Heart left ventricle (tissue), 16 donors: ENCODE measurements around the gene UNC45A. TPM values are rescaled to one million over a fixed set of nuclear protein-coding genes. Genes with fewer than 3 reads are reported as not detected.

ENCODE experiments used
- ATAC-seq, 4 donors: fragments of 200-7000 bp; cut with Tn5 transposase; one replicate each; pipeline ENCODE4 v1.9.1; 2020 to 2022; ENCODE audit warnings: moderate library complexity in 4 of 4, mild to moderate bottlenecking in 3 of 4, moderate number of reproducible peaks in 1 of 4
- DNase-seq, 5 donors: peaks; one replicate each; pipeline ENCODE4 v3.0.0-alpha.2; 2020
- H3K27ac ChIP-seq, 12 donors: fragments of 200-600 bp; sonication (generic) in 4 of 12; one replicate each; pipeline versions ENCODE4 v1.5.0 to v1.8.0; 2016 to 2022; ENCODE audit warnings: mild to moderate bottlenecking in 2 of 12
- H3K27me3 ChIP-seq, 9 donors: fragments of 200-600 bp; sonication (generic) in 2 of 9; one replicate each; pipeline versions ENCODE4 v1.5.1 to v1.8.0; 2016 to 2022; ENCODE audit warnings: mild to moderate bottlenecking in 3 of 9
- H3K36me3 ChIP-seq, 9 donors: fragments of 200-600 bp; sonication (generic) in 2 of 9; one replicate each; pipeline versions ENCODE4 v1.5.0 to v1.8.0; 2018 to 2022; ENCODE audit warnings: mild to moderate bottlenecking in 2 of 9
- H3K4me1 ChIP-seq, 12 donors: fragments of 200-600 bp; sonication (generic) in 4 of 12; one replicate each; pipeline versions ENCODE4 v1.5.0 to v1.8.0; 2016 to 2022; ENCODE audit warnings: mild to moderate bottlenecking in 3 of 12
- H3K4me3 ChIP-seq, 12 donors: fragments of 200-600 bp; sonication (generic) in 4 of 12; one replicate each; pipeline versions ENCODE4 v1.5.0 to v1.8.0; 2017 to 2022; ENCODE audit warnings: mild to moderate bottlenecking in 9 of 12, moderate library complexity in 4 of 12
- H3K9me3 ChIP-seq, 12 donors: fragments of 200-600 bp; sonication (generic) in 4 of 12; one replicate each; pipeline versions ENCODE4 v1.5.0 to v1.8.0; 2016 to 2022; ENCODE audit warnings: mild to moderate bottlenecking in 1 of 12
- POLR2A ChIP-seq, 2 donors: fragments of 450-650 bp; IDR thresholded peaks; one replicate each; pipeline ENCODE4 v1.6.1; 2017; ENCODE audit warnings: antibody characterized with exemption in 2 of 2, mild to moderate bottlenecking in 2 of 2, moderate library complexity in 2 of 2
- WGBS, 4 donors: extraction: QIAGEN DNeasy Blood & Tissue Kit in 2 of 4; methylation state at CpG; one replicate each; pipeline versions ENCODE4 v1.1.5 to v1.1.7; 2013 to 2018; 5-methylcytosine and 5-hydroxymethylcytosine counted together
- intact Hi-C, 10 donors: fragments of 100-400 bp; cut with DNase I; formaldehyde crosslinking; loops; one replicate each; pipeline versions ENCODE4 v1.11.1 to v1.14.2; 2022
- polyA plus RNA-seq, 2 donors: library from polyadenylated mRNA; stranded (reverse); fragments of 200-250 nt; gene quantifications; one replicate each; pipeline ENCODE4 v1.2.3, GENCODE V29; 2013
- total RNA-seq, 9 donors: library from RNA; depleted of rRNA in 2 of 9; stranded (reverse); fragments of >200 nt in 2 of 9; fragmentation: NEBNext Ultra II Directional in 3 of 9; extraction: Animal tissue kit (Norgen Biotek cat#: 25700) in 3 of 9; gene quantifications; one replicate each; pipeline versions ENCODE4 v1.1.0 to v1.2.4, GENCODE V29; 2016 to 2023
- TF ChIP-seq, protein P1 (sequence below), 12 donors: fragments of 200-600 bp; sonication (generic) in 4 of 12; IDR thresholded peaks; one replicate each; pipeline versions ENCODE4 v1.5.0 to v1.8.0; 2018 to 2022; ENCODE audit warnings: antibody characterized with exemption in 12 of 12, mild to moderate bottlenecking in 5 of 12
- donor health status: ischemic (EF 13 %, LVEDD 7.1; RV severe dilation, severe dysfunction).
- donor health status: healthy with polysubstance abuse.
- donor health status: DM: no; HTN: yes; CAD: no.
- donor health status: DM: no; HTN: no; CAD: no.
- donor health status: ischemic (EF 25% LVEDD 6.9; RV normal size, moderate dysfunction).
- donor health status: ischemic (EF 25% LVEDD 5.7; RV mildly dilated, moderate dysfunction).
- donor health status: healthy.
- donor health status: DM: yes; HTN: yes; CAD: no.
- donor health status: ischemic (EF 35%, LVEDD 5.7; RV mildly dilated, moderate dysfunction).
- donor health status: nonischemic (EF 11% LVEDD 7.7; RV severe dilation, severe dysfunction).
- donor health status: DM: yes; HTN: yes; CAD: no.
- donor health status: PGD.
- donor health status: ischemic (EF 29% LVEDD 5.4; RV normal size, mild dysfunction).
- donor health status: nonischemic (EF 23%, LVEDD 6.1; RV moderate dilation, normal function).

UNC45A gene
- total and polyA plus RNA-seq, 11 donors: 12.0 to 34.0 (median 21.9) TPM

DNA sequence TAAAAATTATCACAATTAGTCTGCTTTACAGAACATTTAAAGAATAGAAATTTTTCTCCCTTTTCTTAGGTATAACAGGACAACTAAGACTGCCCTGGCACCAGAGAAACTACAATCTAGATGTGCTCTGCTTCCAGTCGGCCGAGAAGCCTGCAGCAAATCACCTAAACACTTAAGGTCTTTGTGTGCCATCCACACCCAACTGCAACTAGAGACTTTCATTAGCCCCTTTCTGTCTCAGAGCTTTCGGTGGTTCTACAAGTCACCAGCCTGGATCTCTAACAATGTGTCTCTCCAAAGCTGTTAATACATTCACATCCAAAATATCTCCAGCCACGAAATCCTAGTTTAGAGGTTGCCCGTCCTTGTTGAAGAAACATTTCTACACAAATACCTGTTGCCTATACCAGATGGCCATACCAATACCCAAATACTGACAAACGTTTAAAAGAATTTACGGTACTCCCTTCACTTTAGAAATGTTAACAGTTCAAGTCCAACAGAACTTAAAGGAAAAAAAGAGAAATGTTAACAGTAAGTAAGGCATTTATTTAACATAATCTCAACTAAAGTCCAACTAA, 52.6 kb downstream of the UNC45A start:
- Histone ChIP-seq H3K27me3 (no peaks in the 10 kb centered on the region), H3K36me3 (peaks cover 0 to 8% (median 0%) of the 10 kb centered on the region in 9 donors), H3K4me1 (peaks cover 0 to 18% (median 0%) of the 10 kb centered on the region in 12 donors), H3K4me3 (no peak overlapping the region), H3K9me3 (no peaks in the 10 kb centered on the region), H3K27ac (no peak overlapping the region)
- DNase-seq (no peak), ATAC-seq (no peak)
- intact Hi-C loops: no loop called here
- no peak for TF ChIP-seq POLR2A (IDR thresholded peaks at IDR 0.05)
- TF ChIP-seq, protein P1, sequence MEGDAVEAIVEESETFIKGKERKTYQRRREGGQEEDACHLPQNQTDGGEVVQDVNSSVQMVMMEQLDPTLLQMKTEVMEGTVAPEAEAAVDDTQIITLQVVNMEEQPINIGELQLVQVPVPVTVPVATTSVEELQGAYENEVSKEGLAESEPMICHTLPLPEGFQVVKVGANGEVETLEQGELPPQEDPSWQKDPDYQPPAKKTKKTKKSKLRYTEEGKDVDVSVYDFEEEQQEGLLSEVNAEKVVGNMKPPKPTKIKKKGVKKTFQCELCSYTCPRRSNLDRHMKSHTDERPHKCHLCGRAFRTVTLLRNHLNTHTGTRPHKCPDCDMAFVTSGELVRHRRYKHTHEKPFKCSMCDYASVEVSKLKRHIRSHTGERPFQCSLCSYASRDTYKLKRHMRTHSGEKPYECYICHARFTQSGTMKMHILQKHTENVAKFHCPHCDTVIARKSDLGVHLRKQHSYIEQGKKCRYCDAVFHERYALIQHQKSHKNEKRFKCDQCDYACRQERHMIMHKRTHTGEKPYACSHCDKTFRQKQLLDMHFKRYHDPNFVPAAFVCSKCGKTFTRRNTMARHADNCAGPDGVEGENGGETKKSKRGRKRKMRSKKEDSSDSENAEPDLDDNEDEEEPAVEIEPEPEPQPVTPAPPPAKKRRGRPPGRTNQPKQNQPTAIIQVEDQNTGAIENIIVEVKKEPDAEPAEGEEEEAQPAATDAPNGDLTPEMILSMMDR (IDR thresholded peaks at IDR 0.05): no peak
- 64 to 76% (median 75%) methylated on average over 7 of the region's 7 CpGs for WGBS, 4 donors

DNA sequence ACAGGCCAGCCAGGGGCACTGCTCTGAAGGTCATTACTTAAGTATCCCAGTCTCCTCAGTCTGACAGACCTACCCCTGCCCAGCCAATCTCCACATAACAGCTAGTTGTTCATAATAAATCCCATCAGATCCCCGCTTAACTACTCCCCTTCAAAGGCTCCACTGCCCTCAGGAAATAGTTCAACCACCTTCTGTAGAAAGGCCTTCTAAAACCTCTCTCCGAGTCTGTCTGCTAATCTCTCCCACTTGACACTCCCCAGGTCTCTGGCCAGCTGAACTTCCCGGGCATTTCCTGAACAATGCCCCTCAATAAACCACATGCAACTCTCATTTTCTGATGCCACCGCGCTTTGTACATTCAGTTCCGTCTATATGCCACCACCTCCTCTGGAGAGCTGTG, 53.2 kb downstream of the UNC45A start:
- no peak overlapping the region for H3K4me3 ChIP-seq
- WGBS, 4 donors: 48 to 70% (median 56%) methylated on average over 6 of the region's 6 CpGs
- no peak for DNase-seq
- no peaks in the 10 kb centered on the region for H3K9me3 ChIP-seq
- H3K27me3 ChIP-seq: no peaks in the 10 kb centered on the region
- peaks cover 0 to 22% (median 0%) of the 10 kb centered on the region in 12 donors for H3K4me1 ChIP-seq
- TF ChIP-seq POLR2A (IDR thresholded peaks at IDR 0.05): no peak
- TF ChIP-seq, protein P1 (IDR thresholded peaks at IDR 0.05): no peak
- ATAC-seq: no peak
- H3K36me3 ChIP-seq: peaks cover 0 to 4% (median 0%) of the 10 kb centered on the region in 9 donors
- no peak overlapping the region for H3K27ac ChIP-seq
- intact Hi-C loops: no loop called here

DNA sequence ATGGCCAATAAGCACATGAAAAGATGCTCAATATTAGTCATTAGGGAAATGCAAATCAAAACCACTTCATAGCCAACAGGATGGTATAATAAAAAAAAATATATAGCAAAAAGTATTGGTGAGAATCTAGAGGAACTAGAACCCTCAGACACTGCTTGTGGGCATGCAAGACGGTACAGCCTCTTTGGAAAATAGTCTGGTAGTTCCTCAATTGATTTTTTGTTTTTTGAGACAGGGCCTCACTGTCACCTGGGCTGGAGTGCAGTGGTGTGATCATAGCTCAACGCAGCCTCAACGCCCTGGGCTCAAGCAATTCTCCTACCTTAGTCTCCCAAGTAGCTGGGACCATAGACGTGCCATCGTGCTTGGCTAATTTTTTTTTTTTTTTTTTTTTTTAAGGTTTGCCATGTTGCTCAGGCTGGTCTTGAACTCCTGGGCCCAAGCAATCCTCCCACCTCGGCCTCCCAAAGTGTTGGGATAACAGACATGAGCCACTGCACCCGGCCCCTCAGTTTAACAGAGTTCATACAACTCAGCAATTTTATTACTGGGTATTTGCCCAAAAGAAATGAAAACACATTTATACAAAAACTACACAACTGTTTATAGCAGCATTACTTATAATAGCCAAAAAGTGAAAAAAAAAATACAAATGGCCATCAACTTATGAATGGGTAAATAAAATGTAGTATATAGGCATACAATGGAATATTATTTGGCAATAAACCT, 54.1 kb downstream of the UNC45A start:
- Histone ChIP-seq H3K4me1 (peaks cover 0 to 27% (median 3%) of the 10 kb centered on the region in 12 donors), H3K9me3 (no peaks in the 10 kb centered on the region), H3K27me3 (no peaks in the 10 kb centered on the region), H3K27ac (no peak overlapping the region), H3K4me3 (no peak overlapping the region), H3K36me3 (no peaks in the 10 kb centered on the region)
- WGBS, 4 donors: 73 to 96% (median 91%) methylated on average over 7 of the region's 7 CpGs
- TF ChIP-seq POLR2A (IDR thresholded peaks at IDR 0.05): no peak
- TF ChIP-seq, protein P1 (IDR thresholded peaks at IDR 0.05): no peak
- DNase-seq: no peak
- no peak for ATAC-seq
- intact Hi-C loops: no loop called here

DNA sequence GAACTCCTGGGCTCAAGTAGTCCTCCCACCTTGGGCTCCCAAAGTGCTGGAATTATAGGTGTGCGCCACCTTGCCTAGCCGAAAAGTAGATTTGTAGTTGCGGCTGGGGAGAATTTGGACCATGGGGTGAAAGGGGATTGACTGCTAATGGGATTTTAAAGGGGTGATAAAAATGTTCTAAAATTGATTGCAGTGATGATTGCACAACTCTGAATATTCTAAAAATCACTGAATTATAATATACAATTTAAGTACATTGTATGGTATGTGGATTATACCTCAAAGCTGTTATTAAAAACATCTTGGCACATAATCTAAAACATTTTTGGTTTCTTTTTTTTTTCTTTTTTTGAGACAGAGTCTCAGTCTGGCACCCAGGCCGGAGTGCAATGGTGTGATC, 55.4 kb downstream of the UNC45A start:
- intact Hi-C loops: loop anchor here in 2 of 10 donors (5.0 kb wide), 1 partner anchor 33 kb away; no protein-coding TSS in a partner anchor
- no peak for TF ChIP-seq POLR2A (IDR thresholded peaks at IDR 0.05)
- TF ChIP-seq, protein P1 (IDR thresholded peaks at IDR 0.05): no peak
- Histone ChIP-seq H3K9me3 (no peaks in the 10 kb centered on the region), H3K4me1 (peaks cover 0 to 33% (median 3%) of the 10 kb centered on the region in 12 donors), H3K27ac (no peak overlapping the region), H3K27me3 (no peaks in the 10 kb centered on the region), H3K36me3 (no peaks in the 10 kb centered on the region), H3K4me3 (no peak overlapping the region)
- DNase-seq (no peak), ATAC-seq (no peak)
- 96 to 99% (median 98%) methylated on average over 4 of the region's 4 CpGs for WGBS, 4 donors
